ENCODE measurements around the gene NUDT22. TPM values are rescaled to one million over a fixed set of nuclear protein-coding genes. Genes with fewer than 3 reads are reported as not detected.

Gene NUDT22
- total RNA-seq, 1 donor from 2014 or later, result 40.7 TPM

DNA sequence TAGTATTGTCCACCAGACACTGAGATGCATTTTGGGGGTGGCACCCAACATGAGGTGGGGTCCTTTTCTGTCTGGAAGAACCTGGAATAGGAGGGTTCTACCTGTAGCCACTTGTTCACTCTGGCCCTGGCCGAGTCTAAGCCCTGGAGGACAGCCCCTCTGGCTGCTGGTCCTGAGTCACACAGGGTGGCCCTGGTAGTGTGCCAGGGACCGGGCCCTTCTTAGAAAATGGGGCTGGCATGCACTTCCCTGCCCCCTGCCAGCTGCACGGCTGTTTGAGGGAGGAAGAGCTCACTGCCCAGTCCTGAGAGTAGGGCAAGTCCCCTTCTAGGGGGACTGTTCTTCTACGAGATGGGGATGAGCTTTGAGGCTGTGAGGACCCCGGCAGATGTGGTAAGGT, 27.4 kb downstream of the NUDT22 start:
- Histone ChIP-seq H3K27me3 (ENCODE audit: insufficient read depth, low read length) (no peaks in the 10 kb centered on the region), H3K9me3 (ENCODE audit: insufficient read depth, low read depth, low read length) (no peaks in the 10 kb centered on the region), H3K36me3 (ENCODE audit: insufficient read depth, low read length) (peaks cover 8% of the 10 kb centered on the region), H3K4me1 (ENCODE audit: insufficient read depth, low read length) (peaks cover 18% of the 10 kb centered on the region), H3K4me3 (ENCODE audit: insufficient read depth, low read depth, low read length) (no peak overlapping the region), H3K4me2 (ENCODE audit: low read length) (peak overlapping the region; percentile 99), H3K9ac (ENCODE audit: low read length) (no peak overlapping the region), H3K27ac (ENCODE audit: low read depth, low read length) (no peak overlapping the region), H3K79me2 (ENCODE audit: insufficient read depth, low read length) (peaks cover 29% of the 10 kb centered on the region), H2AFZ (ENCODE audit: low read depth, low read length) (no peak overlapping the region), H4K20me1 (ENCODE audit: insufficient read depth, low read length) (peaks cover 29% of the 10 kb centered on the region)
- H3K27ac Mint-ChIP-seq (ENCODE audit: unreplicated experiment), result no peak overlapping the region
- peak overlapping the region; percentile 80 for H3K4me3 Mint-ChIP-seq (ENCODE audit: unreplicated experiment)
- TF ChIP-seq EZH2 (IDR thresholded peaks at IDR 0.05; ENCODE audit: insufficient read depth, low read length), result no peak
- TF ChIP-seq, protein P1, sequence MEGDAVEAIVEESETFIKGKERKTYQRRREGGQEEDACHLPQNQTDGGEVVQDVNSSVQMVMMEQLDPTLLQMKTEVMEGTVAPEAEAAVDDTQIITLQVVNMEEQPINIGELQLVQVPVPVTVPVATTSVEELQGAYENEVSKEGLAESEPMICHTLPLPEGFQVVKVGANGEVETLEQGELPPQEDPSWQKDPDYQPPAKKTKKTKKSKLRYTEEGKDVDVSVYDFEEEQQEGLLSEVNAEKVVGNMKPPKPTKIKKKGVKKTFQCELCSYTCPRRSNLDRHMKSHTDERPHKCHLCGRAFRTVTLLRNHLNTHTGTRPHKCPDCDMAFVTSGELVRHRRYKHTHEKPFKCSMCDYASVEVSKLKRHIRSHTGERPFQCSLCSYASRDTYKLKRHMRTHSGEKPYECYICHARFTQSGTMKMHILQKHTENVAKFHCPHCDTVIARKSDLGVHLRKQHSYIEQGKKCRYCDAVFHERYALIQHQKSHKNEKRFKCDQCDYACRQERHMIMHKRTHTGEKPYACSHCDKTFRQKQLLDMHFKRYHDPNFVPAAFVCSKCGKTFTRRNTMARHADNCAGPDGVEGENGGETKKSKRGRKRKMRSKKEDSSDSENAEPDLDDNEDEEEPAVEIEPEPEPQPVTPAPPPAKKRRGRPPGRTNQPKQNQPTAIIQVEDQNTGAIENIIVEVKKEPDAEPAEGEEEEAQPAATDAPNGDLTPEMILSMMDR (IDR thresholded peaks at IDR 0.05; ENCODE audit: insufficient read depth, low read depth, low read length), result no peak
- peaks cover 8% of the 10 kb centered on the region for H3K4me1 Mint-ChIP-seq (ENCODE audit: low read depth, unreplicated experiment)
- DNase-seq (ENCODE audit: low read depth), result no peak
- no peak for FAIRE-seq
- no peaks in the 10 kb centered on the region for H3K27me3 Mint-ChIP-seq (ENCODE audit: low read depth, unreplicated experiment)
- H3K36me3 Mint-ChIP-seq (ENCODE audit: low read depth, unreplicated experiment), result peaks cover 11% of the 10 kb centered on the region
- H3K9me3 Mint-ChIP-seq (ENCODE audit: unreplicated experiment), result no peaks in the 10 kb centered on the region

DNA sequence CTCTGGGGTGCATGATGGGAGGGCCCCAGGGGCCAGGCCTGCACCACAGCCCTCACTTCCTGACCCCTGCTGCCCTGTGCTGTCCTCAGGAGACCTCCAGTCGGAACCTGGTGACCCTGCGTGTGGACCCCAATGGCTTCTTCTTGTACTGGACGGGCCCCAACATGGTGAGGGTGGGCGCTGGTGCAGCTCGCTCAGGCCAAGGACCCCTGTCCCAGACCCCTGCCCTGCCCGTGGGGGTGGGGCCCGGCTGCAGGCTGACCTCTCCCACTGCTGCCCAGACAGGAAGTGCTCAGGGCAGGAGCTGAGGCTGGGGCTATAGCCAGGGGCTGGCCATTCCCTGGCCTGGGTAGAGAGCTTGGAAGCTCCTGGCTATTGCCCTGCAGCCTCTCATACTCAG, 28.3 kb downstream of the NUDT22 start:
- Histone ChIP-seq H3K4me1 (ENCODE audit: insufficient read depth, low read length) (peaks cover 18% of the 10 kb centered on the region), H3K27ac (ENCODE audit: low read depth, low read length) (no peak overlapping the region), H3K9me3 (ENCODE audit: insufficient read depth, low read depth, low read length) (no peaks in the 10 kb centered on the region), H3K27me3 (ENCODE audit: insufficient read depth, low read length) (no peaks in the 10 kb centered on the region), H3K4me2 (ENCODE audit: low read length) (no peak overlapping the region), H3K36me3 (ENCODE audit: insufficient read depth, low read length) (peaks cover 13% of the 10 kb centered on the region), H3K4me3 (ENCODE audit: insufficient read depth, low read depth, low read length) (no peak overlapping the region), H3K9ac (ENCODE audit: low read length) (no peak overlapping the region), H4K20me1 (ENCODE audit: insufficient read depth, low read length) (peaks cover 31% of the 10 kb centered on the region), H3K79me2 (ENCODE audit: insufficient read depth, low read length) (peaks cover 29% of the 10 kb centered on the region), H2AFZ (ENCODE audit: low read depth, low read length) (no peak overlapping the region)
- H3K9me3 Mint-ChIP-seq (ENCODE audit: unreplicated experiment), result no peaks in the 10 kb centered on the region
- DNase-seq (ENCODE audit: low read depth) (no peak), FAIRE-seq (no peak)
- peaks cover 12% of the 10 kb centered on the region for H3K36me3 Mint-ChIP-seq (ENCODE audit: low read depth, unreplicated experiment)
- H3K4me1 Mint-ChIP-seq (ENCODE audit: low read depth, unreplicated experiment), result peaks cover 5% of the 10 kb centered on the region
- TF ChIP-seq, protein P1 (IDR thresholded peaks at IDR 0.05; ENCODE audit: insufficient read depth, low read depth, low read length), result no peak
- TF ChIP-seq EZH2 (IDR thresholded peaks at IDR 0.05; ENCODE audit: insufficient read depth, low read length), result no peak
- no peaks in the 10 kb centered on the region for H3K27me3 Mint-ChIP-seq (ENCODE audit: low read depth, unreplicated experiment)
- H3K27ac Mint-ChIP-seq (ENCODE audit: unreplicated experiment), result no peak overlapping the region
- H3K4me3 Mint-ChIP-seq (ENCODE audit: unreplicated experiment), result no peak overlapping the region
